Memory B cell (primary cell): ENCODE data around the gene MMP15.

Source experiments
- ATAC-seq: fragments of 150-1000 bp; cut with Tn5 transposase; 2 replicates; pipeline ENCODE4 v1.10.0; 2021; ENCODE audit warnings: low read depth, mild to moderate bottlenecking, moderate library complexity
- DNase-seq, 2 donors: peaks; one replicate each; pipeline ENCODE4 v3.0.0; 2022; ENCODE audit warnings: low spot score in 2 of 2
- H3K27ac Mint-ChIP-seq: one replicate; pipeline ENCODE4 v1.8.0; 2022; ENCODE audit warnings: mild to moderate bottlenecking, moderate library complexity, mixed read lengths
- H3K27me3 Mint-ChIP-seq: one replicate; pipeline ENCODE4 v1.8.0; 2022; ENCODE audit warnings: mixed read lengths
- H3K36me3 Mint-ChIP-seq: one replicate; pipeline ENCODE4 v1.8.0; 2022; ENCODE audit warnings: mild to moderate bottlenecking, mixed read lengths
- H3K4me1 Mint-ChIP-seq: one replicate; pipeline ENCODE4 v1.8.0; 2022; ENCODE audit warnings: mixed read lengths
- H3K4me3 Mint-ChIP-seq: one replicate; pipeline ENCODE4 v1.8.0; 2022; ENCODE audit warnings: mild to moderate bottlenecking, moderate library complexity, mixed read lengths
- H3K9me3 Mint-ChIP-seq: one replicate; pipeline ENCODE4 v1.8.0; 2022; ENCODE audit warnings: mixed read lengths

The MMP15 gene

DNA sequence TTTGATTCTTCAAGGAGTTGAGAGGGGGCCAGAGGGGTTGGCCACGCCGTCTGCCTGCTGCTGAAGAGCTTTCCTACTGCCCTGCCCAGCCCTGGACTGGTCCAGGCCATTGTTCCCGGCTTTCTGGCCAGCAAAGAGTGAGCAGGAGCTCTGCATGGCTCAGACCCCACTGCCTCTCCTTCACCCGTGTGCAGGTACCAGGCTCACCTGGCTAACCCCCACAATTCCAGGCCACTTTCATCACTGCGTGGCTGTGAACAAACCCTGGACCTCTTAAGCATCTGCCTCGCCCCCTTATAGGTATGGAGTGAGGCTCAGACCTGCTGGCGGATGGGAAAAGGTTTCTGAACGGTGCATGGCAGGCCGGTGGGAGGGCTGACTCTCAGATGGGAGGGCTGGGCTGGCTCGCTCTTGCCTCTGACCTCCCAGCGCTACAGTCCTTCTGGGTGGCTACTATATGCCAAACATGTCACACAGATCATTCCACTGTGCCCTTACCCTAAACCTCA lies 33.9 kb upstream of the MMP15 start:
- no peak for ATAC-seq
- Mint-ChIP-seq H3K9me3 (no peaks in the 10 kb centered on the region), H3K4me1 (peaks cover 7% of the 10 kb centered on the region), H3K36me3 (peaks cover 3% of the 10 kb centered on the region), H3K27me3 (no peaks in the 10 kb centered on the region), H3K4me3 (no peak overlapping the region), H3K27ac (no peak overlapping the region)
- no peak for DNase-seq

DNA sequence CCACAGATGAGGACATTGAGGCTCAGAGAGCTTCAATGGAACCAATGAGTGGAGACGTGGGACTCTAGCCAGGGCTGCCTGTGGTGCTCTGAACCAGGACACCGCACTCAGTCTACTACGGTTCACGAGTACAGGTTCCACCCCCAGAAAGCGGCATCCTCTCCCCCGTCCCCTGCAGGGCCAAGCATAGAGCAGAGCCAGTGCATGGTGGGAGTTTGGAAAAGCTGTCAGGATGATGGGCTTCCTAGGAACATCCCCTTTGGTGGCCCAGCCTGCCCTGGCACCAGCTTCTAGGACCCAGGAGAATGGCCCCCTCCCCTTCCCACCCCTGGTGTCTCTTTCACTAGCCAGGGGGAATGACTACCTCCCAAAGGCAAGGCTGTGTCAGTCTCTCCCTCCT lies 33.5 kb upstream of the MMP15 start:
- Mint-ChIP-seq H3K27me3 (no peaks in the 10 kb centered on the region), H3K9me3 (no peaks in the 10 kb centered on the region), H3K36me3 (peaks cover 4% of the 10 kb centered on the region), H3K27ac (no peak overlapping the region), H3K4me3 (no peak overlapping the region), H3K4me1 (peaks cover 7% of the 10 kb centered on the region)
- DNase-seq (no peak), ATAC-seq (no peak)

DNA sequence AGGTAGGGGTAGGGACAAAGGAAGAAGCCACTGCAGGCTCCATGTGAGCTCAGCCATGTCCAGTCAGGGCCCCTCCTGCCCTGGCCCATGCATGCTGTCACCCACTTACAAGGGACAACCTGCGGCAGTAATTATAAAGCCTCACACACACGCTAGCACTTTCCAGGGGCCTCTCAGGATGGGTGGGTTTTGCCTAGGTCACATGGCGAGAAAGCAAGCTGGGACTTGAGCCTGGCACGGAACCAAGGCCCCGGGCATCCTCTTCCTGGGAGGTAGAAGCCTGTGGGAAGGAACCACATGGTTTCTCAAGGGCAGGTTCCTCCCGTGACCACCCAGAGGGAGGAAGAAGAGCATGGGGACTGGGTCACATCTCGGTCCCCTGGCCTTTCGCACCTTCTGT lies 32.1 kb upstream of the MMP15 start:
- no peaks in the 10 kb centered on the region for H3K9me3 Mint-ChIP-seq
- no peaks in the 10 kb centered on the region for H3K27me3 Mint-ChIP-seq
- ATAC-seq (no peak), DNase-seq (no peak)
- H3K4me1 Mint-ChIP-seq, result peaks cover 7% of the 10 kb centered on the region
- H3K36me3 Mint-ChIP-seq, result peaks cover 7% of the 10 kb centered on the region
- no peak overlapping the region for H3K4me3 Mint-ChIP-seq
- no peak overlapping the region for H3K27ac Mint-ChIP-seq

DNA sequence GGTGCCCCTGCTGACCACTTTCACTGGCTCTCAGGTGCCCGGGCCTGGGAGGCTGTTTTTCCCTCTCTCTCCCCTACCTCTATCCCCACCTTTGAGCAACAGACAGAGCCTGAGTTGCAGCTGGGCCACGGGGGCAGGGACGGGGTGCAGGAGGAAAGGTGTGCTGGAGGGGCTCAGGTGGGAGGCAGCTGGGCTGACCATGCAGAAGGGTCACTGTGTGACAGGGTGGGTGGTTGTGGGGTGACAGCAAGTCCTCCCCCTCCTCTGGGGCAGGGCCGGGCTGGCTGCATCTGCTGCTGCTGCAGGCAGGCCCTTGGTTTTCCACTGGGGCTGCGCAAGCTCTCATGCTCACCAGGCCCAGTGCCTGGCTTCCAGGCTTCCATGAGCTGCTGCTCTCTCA lies 31.7 kb upstream of the MMP15 start:
- Mint-ChIP-seq H3K4me3 (no peak overlapping the region), H3K36me3 (peaks cover 7% of the 10 kb centered on the region), H3K9me3 (no peaks in the 10 kb centered on the region), H3K4me1 (peaks cover 10% of the 10 kb centered on the region), H3K27me3 (no peaks in the 10 kb centered on the region), H3K27ac (no peak overlapping the region)
- DNase-seq (no peak), ATAC-seq (no peak)

DNA sequence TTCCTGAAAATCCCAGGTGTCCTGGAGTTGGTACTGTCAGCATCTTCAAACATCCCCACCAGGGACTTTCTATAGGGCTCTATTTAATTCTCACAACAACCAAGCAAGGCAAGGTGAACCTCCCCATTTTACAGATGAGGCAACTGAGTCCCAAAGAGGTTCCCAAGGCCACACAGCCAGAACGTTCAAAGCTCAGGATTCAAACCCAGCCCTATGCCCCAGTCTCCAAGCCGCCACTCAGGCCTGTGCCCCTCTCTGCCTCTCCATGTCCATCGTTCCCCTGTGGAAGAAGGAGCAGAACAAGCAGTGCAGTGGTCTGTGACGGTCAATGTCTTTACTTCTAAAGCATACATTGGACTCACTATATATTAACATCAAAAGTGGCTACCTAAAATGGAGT lies 31.2 kb upstream of the MMP15 start:
- Mint-ChIP-seq H3K27ac (no peak overlapping the region), H3K4me3 (no peak overlapping the region), H3K36me3 (peaks cover 7% of the 10 kb centered on the region), H3K4me1 (peaks cover 15% of the 10 kb centered on the region), H3K9me3 (no peaks in the 10 kb centered on the region), H3K27me3 (no peaks in the 10 kb centered on the region)
- ATAC-seq (no peak), DNase-seq (no peak)

DNA sequence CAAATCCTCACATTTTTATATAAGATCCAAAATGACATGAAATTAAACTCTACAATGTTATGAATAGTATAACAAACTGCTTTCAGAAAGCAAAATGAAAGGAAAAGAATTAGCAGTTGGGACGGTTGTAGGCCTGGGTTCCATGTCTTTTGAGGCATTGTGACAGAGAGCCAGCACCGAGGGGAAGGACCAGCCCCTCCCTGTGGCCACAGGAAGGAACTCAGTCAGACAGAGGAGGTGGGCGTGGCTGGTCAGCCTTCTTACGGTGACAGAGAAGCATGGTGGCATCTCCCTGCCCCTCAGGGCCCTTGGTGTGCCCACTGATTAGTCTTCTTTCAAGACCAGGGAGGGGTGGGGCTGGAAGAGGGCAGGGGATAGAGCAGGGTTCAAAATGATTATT lies 30.8 kb upstream of the MMP15 start:
- Mint-ChIP-seq H3K27ac (no peak overlapping the region), H3K27me3 (no peaks in the 10 kb centered on the region), H3K4me1 (peaks cover 15% of the 10 kb centered on the region), H3K4me3 (no peak overlapping the region), H3K36me3 (peaks cover 7% of the 10 kb centered on the region), H3K9me3 (no peaks in the 10 kb centered on the region)
- no peak for DNase-seq
- ATAC-seq, result peak; percentile 67

DNA sequence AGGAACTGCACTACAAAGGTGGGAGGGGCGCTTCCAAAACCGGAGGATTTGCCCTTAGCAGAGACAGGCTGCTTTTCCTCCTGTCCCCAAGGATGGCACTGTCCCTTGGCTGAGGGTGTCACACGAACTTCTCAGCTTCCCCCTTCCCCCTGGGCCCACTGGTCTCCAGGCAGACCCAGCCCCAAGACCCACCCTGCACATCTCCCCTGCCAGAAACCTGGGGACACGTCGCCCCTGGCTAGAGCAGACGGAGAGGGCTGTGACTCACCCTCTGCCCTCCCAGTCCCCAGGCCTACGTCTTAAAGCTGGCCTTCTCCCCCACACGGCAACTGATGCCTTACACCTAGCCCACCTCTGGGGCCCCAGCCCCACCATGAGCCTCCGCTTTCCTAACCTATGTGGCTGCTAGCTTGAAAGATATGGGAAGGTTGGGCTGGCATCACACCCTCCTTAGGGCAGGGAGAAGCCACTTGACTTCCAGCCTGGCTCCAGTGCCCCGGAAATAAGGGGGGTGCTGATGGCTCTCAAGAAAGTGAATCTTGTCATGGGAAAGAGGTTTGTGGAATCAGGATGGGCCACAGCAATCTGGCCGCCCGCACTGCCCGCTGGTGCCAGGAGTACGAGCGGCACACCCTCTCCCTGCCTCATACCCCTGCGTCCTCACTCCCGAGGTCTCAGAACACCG lies 29.7 kb upstream of the MMP15 start:
- Mint-ChIP-seq H3K27ac (no peak overlapping the region), H3K4me3 (no peak overlapping the region), H3K27me3 (no peaks in the 10 kb centered on the region), H3K4me1 (peaks cover 15% of the 10 kb centered on the region), H3K9me3 (no peaks in the 10 kb centered on the region), H3K36me3 (peaks cover 7% of the 10 kb centered on the region)
- ATAC-seq (no peak), DNase-seq (no peak)

DNA sequence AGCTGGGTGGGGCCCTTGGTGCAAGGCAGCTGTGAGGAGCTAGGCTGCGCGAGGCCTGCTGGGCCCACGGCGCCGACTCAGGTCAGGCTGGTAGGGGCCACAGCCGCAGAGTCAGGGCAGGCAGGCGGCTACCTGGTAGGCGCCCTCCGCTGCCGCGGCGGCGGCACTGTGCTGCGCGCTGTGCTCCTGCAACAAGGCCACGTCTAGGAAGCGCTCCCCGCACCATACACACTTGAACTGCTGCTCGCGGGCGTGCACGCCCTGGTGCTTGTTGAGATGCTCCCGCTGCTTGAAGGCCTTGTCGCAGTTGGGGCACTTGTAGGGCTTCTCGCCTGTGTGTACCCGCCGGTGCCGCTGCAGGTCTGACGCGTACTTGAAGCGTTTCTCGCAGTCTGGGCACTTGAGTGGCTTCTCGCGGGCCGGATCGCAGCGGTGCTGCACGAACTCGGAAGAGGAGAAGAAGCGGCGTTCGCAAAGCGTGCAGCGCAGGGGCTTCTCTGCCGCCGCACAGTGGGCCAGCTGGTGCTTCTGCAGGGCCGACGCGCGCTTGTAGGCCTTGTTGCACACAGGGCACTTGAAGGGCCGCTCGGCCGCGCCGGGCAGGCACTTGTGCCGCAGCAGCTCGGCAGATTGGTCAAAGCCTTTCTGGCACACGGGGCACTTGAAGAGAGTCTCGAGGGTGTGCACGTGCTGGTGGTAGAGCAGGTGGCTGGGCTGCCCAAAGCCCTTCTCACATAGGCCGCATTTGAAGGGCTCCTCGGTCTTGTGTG lies 29.0 kb upstream of the MMP15 start:
- ATAC-seq (no peak), DNase-seq (no peak)
- Mint-ChIP-seq H3K9me3 (no peaks in the 10 kb centered on the region), H3K27ac (no peak overlapping the region), H3K4me3 (no peak overlapping the region), H3K27me3 (no peaks in the 10 kb centered on the region), H3K4me1 (peaks cover 18% of the 10 kb centered on the region), H3K36me3 (peaks cover 7% of the 10 kb centered on the region)

DNA sequence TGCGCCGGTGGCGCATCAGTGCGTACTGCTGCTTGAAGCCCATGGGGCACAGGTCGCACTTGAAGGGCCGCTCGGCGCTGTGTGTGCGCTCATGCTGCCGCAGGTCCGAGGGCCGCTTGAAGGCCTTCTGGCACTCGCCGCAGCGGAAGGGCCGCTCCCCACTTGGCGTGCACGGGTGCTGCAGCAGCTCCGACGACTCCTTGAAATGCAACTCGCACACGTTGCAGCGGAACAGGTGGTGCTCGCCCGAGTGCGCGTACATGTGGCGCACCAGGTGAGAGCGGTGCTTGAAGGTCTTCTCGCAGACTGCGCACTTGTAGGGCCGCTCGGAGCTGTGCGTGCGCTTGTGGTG lies 28.4 kb upstream of the MMP15 start:
- H3K36me3 Mint-ChIP-seq, result peaks cover 7% of the 10 kb centered on the region
- H3K9me3 Mint-ChIP-seq, result no peaks in the 10 kb centered on the region
- ATAC-seq (no peak), DNase-seq (no peak)
- no peak overlapping the region for H3K27ac Mint-ChIP-seq
- no peak overlapping the region for H3K4me3 Mint-ChIP-seq
- no peaks in the 10 kb centered on the region for H3K27me3 Mint-ChIP-seq
- H3K4me1 Mint-ChIP-seq, result peaks cover 22% of the 10 kb centered on the region

DNA sequence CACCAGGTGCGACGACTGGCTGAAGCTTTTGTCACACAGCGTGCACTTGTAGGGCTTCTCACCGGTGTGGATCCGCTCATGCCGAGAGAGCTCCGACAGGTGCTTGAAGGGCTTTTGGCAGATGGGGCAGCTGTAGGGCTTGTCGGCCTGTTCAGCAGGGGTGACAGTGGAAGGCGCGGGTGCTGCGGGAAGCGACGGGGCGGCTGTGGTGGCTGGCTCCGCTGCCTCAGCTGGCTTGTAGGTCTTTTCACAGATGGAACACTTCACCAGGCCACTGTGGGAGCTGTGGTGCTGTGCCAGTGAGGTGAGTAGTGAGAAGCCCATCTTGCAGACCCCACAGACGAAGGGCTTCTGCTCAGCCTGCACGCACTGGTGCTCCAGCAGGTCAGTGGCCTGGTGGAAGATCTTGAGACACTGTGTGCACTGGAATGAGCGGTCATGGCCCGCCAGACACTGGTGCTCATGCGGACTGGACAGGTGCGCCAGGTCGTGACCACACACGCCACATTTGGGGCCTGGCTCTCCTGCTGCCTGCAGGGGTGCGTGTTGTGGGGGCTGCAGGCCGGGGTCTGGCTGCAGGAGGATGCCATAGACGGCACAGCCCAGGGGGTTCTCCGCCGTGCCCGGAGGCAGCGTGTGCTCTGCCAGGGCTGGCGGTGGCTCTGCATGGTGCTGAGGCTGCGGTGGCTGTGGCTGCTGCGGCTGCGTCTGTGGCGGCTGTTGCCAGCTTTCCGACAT lies 27.9 kb upstream of the MMP15 start:
- DNase-seq (no peak), ATAC-seq (no peak)
- Mint-ChIP-seq H3K27me3 (no peaks in the 10 kb centered on the region), H3K9me3 (no peaks in the 10 kb centered on the region), H3K4me1 (peaks cover 22% of the 10 kb centered on the region), H3K36me3 (peaks cover 9% of the 10 kb centered on the region), H3K4me3 (no peak overlapping the region), H3K27ac (no peak overlapping the region)

DNA sequence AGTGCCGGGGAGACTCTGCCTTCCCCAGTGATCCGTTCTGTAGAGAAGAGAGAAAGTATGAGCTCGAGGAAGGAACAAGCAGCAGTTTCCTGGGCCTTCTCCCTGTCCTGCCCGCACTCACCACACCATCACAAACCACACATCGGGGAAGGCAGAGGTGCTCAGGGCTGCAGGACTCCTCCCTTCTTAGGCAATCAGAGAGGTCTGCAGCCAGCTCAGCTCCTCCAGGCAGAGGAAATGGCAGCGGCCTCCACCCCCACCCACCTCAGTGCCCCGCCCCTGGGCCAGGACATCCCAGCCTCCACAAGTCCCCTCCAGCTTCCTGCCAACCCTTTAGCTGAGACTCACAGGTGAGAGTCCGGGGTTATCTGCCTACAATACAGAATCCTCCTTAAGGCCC lies 27.1 kb upstream of the MMP15 start:
- Mint-ChIP-seq H3K27me3 (no peaks in the 10 kb centered on the region), H3K4me1 (peaks cover 22% of the 10 kb centered on the region), H3K36me3 (peaks cover 9% of the 10 kb centered on the region), H3K27ac (no peak overlapping the region), H3K9me3 (no peaks in the 10 kb centered on the region), H3K4me3 (no peak overlapping the region)
- no peak for ATAC-seq
- DNase-seq, result no peak

DNA sequence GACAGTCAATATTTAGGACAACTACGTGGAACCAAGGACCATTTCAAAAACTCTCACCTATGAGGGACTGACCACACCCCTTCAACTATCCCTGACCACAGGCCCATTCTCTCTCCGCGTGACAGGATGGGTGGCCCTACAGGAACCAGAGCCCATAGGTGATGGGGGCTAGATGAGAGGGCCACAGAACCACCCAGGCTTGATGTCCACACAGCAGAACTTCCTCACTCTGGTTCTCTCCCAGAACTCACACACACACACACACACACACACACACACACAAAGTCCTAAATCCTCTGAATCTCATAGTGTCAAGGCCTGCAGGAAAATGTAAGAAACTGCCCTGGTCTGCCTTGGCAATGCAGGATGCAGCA lies 26.6 kb upstream of the MMP15 start:
- H3K36me3 Mint-ChIP-seq, result peaks cover 12% of the 10 kb centered on the region
- DNase-seq (no peak), ATAC-seq (no peak)
- peak overlapping the region; percentile 67 for H3K27ac Mint-ChIP-seq
- peaks cover 24% of the 10 kb centered on the region for H3K4me1 Mint-ChIP-seq
- H3K4me3 Mint-ChIP-seq, result peak overlapping the region; percentile 77
- H3K9me3 Mint-ChIP-seq, result no peaks in the 10 kb centered on the region
- H3K27me3 Mint-ChIP-seq, result no peaks in the 10 kb centered on the region

DNA sequence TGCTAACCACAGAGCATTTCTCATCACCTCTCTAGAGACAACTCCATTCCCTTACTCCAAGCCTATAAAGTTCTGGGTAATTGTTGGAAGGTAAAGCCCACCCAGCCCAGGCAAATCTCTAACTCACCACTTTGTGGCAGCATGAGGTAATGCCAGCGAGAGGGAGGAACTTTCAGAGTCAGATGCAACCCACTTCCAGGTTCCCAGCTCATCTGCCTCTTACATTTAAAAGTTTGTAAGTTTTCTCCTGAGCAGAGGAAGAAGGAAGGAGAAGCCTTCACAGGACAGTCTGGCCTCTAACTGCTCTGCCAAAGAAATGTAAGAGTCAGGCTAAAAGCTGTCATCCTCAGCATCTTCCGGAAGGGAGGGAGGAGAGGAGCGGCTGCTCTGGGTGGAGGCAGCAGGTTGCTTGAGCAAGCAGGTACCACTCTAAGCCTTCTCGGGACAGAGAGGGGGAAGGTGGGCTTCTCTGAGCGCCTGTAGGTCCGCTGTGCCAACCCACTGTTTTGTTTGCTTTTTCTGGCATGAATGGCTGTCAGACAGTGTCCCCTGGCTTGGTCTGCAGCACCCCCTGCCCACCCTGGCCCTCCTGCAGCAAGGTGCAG lies 26.1 kb upstream of the MMP15 start:
- ATAC-seq (no peak), DNase-seq (no peak)
- Mint-ChIP-seq H3K27ac (peak overlapping the region; percentile 67), H3K4me1 (peaks cover 25% of the 10 kb centered on the region), H3K36me3 (peaks cover 14% of the 10 kb centered on the region), H3K27me3 (no peaks in the 10 kb centered on the region), H3K4me3 (peak overlapping the region; percentile 77), H3K9me3 (no peaks in the 10 kb centered on the region)
